Mucosa of rectum (tissue), 2 donors: ENCODE data around the gene ASTE1.

ENCODE experiments used
- H3K27ac ChIP-seq, 2 donors: one replicate each; pipeline ENCODE4 v1.7.0; 2013; ENCODE audit warnings: inconsistent platforms in 2 of 2, low read depth in 2 of 2, low read length in 2 of 2
- H3K27me3 ChIP-seq, 2 donors: one replicate each; pipeline ENCODE4 v1.7.0; 2013; ENCODE audit warnings: low read length in 2 of 2; ENCODE audit not compliant: control insufficient read depth in 2 of 2, insufficient read depth in 2 of 2
- H3K36me3 ChIP-seq, 2 donors: one replicate each; pipeline ENCODE4 v1.7.0; 2013; ENCODE audit warnings: low read length in 2 of 2; ENCODE audit not compliant: control insufficient read depth in 2 of 2, insufficient read depth in 2 of 2
- H3K4me1 ChIP-seq, 2 donors: one replicate each; pipeline ENCODE4 v1.7.0; 2013; ENCODE audit warnings: low read length in 2 of 2, mild to moderate bottlenecking in 1 of 2; ENCODE audit not compliant: control insufficient read depth in 2 of 2, insufficient read depth in 2 of 2
- H3K4me3 ChIP-seq, 2 donors: one replicate each; pipeline ENCODE4 v1.7.0; 2013; ENCODE audit warnings: low read length in 2 of 2
- H3K9ac ChIP-seq, 2 donors: one replicate each; pipeline ENCODE4 v1.7.0; 2013; ENCODE audit warnings: low read length in 2 of 2, low read depth in 1 of 2, mild to moderate bottlenecking in 1 of 2
- H3K9me3 ChIP-seq, 2 donors: one replicate each; pipeline ENCODE4 v1.7.0; 2013; ENCODE audit warnings: low read length in 2 of 2; ENCODE audit not compliant: control insufficient read depth in 2 of 2
- donor health status: healthy.
- donor health status: Normal muscosa, but diverticular disease.

ASTE1 gene

DNA sequence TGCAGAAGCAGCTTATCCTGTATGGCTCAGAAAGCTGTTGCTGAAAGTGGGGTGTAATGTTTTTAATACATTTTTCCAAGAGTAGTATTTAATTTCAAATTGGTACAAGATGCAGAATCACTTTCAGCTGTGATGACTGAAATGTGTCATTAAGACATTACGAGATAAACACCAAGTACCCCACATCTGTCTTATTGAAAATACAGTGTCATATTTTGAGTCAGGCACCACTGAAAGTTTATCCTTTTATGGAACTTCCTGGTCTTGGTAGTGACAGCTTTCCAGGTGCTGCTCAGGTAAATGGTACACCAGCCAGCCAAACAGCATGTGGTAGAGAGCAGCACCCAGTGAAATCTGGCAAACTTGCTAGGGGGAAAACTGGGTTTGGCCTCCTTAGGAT, 16.9 kb downstream of the ASTE1 start:
- Histone ChIP-seq H3K36me3 (peaks cover 29% of the 10 kb centered on the region in 2 donors), H3K27me3 (no peaks in the 10 kb centered on the region), H3K9me3 (no peaks in the 10 kb centered on the region), H3K4me1 (no peaks in the 10 kb centered on the region), H3K4me3 (no peak overlapping the region), H3K27ac (no peak overlapping the region), H3K9ac (no peak overlapping the region)

- Histone ChIP-seq H3K4me3 (no peak overlapping the region), H3K4me1 (no peaks in the 10 kb centered on the region), H3K9me3 (no peaks in the 10 kb centered on the region), H3K27me3 (no peaks in the 10 kb centered on the region), H3K36me3 (peaks cover 21 to 29% of the 10 kb centered on the region in 2 donors), H3K9ac (no peak overlapping the region), H3K27ac (no peak overlapping the region)
Observed at GRCh38 chr3:131008326-131008725, 18.3 kb downstream of the ASTE1 start.

- peaks cover 15 to 27% of the 10 kb centered on the region in 2 donors for H3K36me3 ChIP-seq
- no peak overlapping the region for H3K27ac ChIP-seq
- H3K9me3 ChIP-seq: no peaks in the 10 kb centered on the region
- H3K4me1 ChIP-seq: no peaks in the 10 kb centered on the region
- no peak overlapping the region for H3K9ac ChIP-seq
- no peak overlapping the region for H3K4me3 ChIP-seq
- no peaks in the 10 kb centered on the region for H3K27me3 ChIP-seq
Observed at GRCh38 chr3:131007782-131008181, 18.8 kb downstream of the ASTE1 start.

DNA sequence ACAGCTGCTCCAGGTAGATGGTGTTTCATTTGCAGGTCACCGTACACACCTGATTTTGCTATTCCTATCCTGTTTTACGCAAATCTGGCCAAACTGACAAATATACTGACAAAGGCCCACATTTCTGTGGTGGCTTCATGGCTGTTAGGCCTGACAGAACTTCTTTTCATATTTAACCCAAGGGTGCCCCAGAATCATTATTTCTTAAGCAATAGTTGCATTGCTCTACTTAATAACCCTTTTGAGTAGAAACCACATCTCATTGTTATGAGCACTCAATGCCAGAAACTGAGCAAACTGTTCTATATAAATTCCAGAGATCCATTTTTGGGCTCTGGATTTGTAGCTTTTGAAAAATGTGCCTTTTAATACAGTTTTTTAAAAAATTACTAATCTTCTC, 19.4 kb downstream of the ASTE1 start:
- H3K4me1 ChIP-seq: no peaks in the 10 kb centered on the region
- no peak overlapping the region for H3K27ac ChIP-seq
- peaks cover 13 to 24% of the 10 kb centered on the region in 2 donors for H3K36me3 ChIP-seq
- H3K4me3 ChIP-seq: no peak overlapping the region
- no peaks in the 10 kb centered on the region for H3K9me3 ChIP-seq
- no peak overlapping the region for H3K9ac ChIP-seq
- H3K27me3 ChIP-seq: no peaks in the 10 kb centered on the region

- Histone ChIP-seq H3K9ac (no peak overlapping the region), H3K4me1 (no peaks in the 10 kb centered on the region), H3K4me3 (no peak overlapping the region), H3K9me3 (no peaks in the 10 kb centered on the region), H3K27ac (no peak overlapping the region), H3K27me3 (no peaks in the 10 kb centered on the region), H3K36me3 (peaks cover 10 to 24% of the 10 kb centered on the region in 2 donors)
Observed at GRCh38 chr3:131004603-131005002, 22.0 kb downstream of the ASTE1 start.

GRCh38 chr3:131001071-131001470, 25.6 kb downstream of the ASTE1 start:
- Histone ChIP-seq H3K36me3 (peaks cover 19 to 34% of the 10 kb centered on the region in 2 donors), H3K4me1 (no peaks in the 10 kb centered on the region)

GRCh38 chr3:130997289-130997688, 29.3 kb downstream of the ASTE1 start:
- Histone ChIP-seq H3K36me3 (peaks cover 9 to 29% of the 10 kb centered on the region in 2 donors), H3K9ac (no peak overlapping the region), H3K27me3 (no peaks in the 10 kb centered on the region), H3K27ac (no peak overlapping the region), H3K4me3 (no peak overlapping the region), H3K4me1 (no peaks in the 10 kb centered on the region), H3K9me3 (no peaks in the 10 kb centered on the region)

More at GRCh38 chr3:131001071-131001470, 25.6 kb downstream of the ASTE1 start:
- H3K9ac ChIP-seq: no peak overlapping the region
- H3K27ac ChIP-seq: no peak overlapping the region
- no peaks in the 10 kb centered on the region for H3K9me3 ChIP-seq
- H3K4me3 ChIP-seq: no peak overlapping the region
- no peaks in the 10 kb centered on the region for H3K27me3 ChIP-seq

DNA sequence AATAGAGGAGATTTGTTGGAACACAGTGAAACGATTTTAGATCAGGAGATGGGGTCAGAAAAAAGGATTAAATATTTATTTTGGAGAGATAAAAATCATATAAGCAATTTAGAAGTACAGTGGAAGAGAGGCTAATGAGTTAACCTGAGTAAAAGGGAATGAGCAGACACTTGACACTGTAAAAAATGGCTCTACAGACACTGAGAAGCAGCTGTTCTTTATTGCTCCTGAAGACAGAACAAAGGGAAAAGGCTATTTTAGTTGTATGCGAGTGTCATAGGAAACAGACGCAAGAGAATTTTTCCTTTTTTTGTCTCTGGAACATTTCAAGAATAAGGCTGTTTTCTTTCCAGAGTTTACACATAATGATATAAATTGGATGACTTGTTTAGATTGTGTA, 34.3 kb downstream of the ASTE1 start:
- Histone ChIP-seq H3K9me3 (no peaks in the 10 kb centered on the region), H3K27ac (no peak overlapping the region), H3K36me3 (peaks cover 5 to 24% of the 10 kb centered on the region in 2 donors), H3K4me1 (no peaks in the 10 kb centered on the region), H3K9ac (no peak overlapping the region), H3K27me3 (no peaks in the 10 kb centered on the region), H3K4me3 (no peak overlapping the region)

- Histone ChIP-seq H3K4me1 (no peaks in the 10 kb centered on the region), H3K27ac (no peak overlapping the region), H3K9ac (no peak overlapping the region), H3K27me3 (no peaks in the 10 kb centered on the region), H3K4me3 (no peak overlapping the region), H3K36me3 (peaks cover 5 to 16% of the 10 kb centered on the region in 2 donors), H3K9me3 (no peaks in the 10 kb centered on the region)
Observed at GRCh38 chr3:130991126-130991525, 35.5 kb downstream of the ASTE1 start.

DNA sequence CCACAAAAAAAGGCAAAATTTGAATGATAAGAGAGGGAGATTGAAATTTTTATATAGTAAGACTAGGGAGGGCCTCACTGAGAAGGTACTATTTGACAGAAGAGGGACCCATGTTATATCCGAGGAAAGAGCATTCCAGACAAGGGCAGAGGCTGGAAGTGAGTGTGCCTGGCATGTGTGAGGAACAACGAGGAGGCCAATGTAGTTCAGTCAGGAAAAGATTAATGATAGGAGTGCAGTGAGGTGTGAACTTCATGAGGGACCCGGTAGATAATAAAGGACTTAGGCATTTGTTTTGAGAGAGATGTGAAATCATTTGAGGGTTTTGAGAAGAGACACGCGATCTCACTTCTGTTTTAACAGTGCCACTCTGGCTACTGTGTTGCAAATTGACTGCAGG, 36.3 kb downstream of the ASTE1 start:
- no peaks in the 10 kb centered on the region for H3K27me3 ChIP-seq
- H3K9me3 ChIP-seq: no peaks in the 10 kb centered on the region
- H3K36me3 ChIP-seq: peaks cover 5 to 16% of the 10 kb centered on the region in 2 donors
- no peaks in the 10 kb centered on the region for H3K4me1 ChIP-seq
- H3K27ac ChIP-seq: no peak overlapping the region
- no peak overlapping the region for H3K4me3 ChIP-seq
- no peak overlapping the region for H3K9ac ChIP-seq

DNA sequence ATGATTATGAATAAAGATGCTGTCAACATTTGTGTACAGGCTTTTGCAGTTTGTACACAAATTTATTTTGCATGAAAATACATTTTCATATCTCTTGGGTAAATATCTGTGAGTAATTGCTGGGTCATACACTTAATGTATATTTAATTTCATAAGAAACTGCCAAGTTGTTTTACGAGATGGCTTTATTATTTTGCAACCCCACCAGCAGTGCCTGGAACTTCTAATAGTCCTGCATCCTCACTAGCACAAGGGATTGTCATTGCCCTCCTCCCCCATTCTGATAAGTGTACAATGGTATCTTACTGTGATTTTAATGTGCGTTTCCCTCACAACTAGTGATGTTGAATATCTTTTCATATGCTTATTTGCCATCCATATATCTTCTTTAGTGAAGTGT, 45.2 kb downstream of the ASTE1 start:
- Histone ChIP-seq H3K27ac (no peak overlapping the region), H3K9ac (no peak overlapping the region), H3K36me3 (peaks cover 10 to 25% of the 10 kb centered on the region in 2 donors), H3K4me3 (no peak overlapping the region), H3K9me3 (no peaks in the 10 kb centered on the region), H3K4me1 (no peaks in the 10 kb centered on the region), H3K27me3 (no peaks in the 10 kb centered on the region)
